GM19025 (cell line): ENCODE results near the gene DOCK10.

Source experiments
- ATAC-seq: cut with Tn5 transposase; IDR thresholded peaks from one replicate; pipeline ENCODE4 v1.9.1; 2021; ENCODE audit warnings: mild to moderate bottlenecking, low read depth, moderate library complexity; ENCODE audit not compliant: unreplicated experiment

The DOCK10 gene

GRCh38 chr2:224982910-224983711, 59.2 kb downstream of the DOCK10 start:
- ATAC-seq, result peak; percentile 39

GRCh38 chr2:224982226-224982625, 60.0 kb downstream of the DOCK10 start:
- ATAC-seq, result no peak

GRCh38 chr2:224976629-224977525, 65.4 kb downstream of the DOCK10 start:
- ATAC-seq, result peak; percentile 49

- ATAC-seq, result no peak
These were observed 66.5 kb downstream of the DOCK10 start for GRCh38 chr2:224975761-224976160.

DNA sequence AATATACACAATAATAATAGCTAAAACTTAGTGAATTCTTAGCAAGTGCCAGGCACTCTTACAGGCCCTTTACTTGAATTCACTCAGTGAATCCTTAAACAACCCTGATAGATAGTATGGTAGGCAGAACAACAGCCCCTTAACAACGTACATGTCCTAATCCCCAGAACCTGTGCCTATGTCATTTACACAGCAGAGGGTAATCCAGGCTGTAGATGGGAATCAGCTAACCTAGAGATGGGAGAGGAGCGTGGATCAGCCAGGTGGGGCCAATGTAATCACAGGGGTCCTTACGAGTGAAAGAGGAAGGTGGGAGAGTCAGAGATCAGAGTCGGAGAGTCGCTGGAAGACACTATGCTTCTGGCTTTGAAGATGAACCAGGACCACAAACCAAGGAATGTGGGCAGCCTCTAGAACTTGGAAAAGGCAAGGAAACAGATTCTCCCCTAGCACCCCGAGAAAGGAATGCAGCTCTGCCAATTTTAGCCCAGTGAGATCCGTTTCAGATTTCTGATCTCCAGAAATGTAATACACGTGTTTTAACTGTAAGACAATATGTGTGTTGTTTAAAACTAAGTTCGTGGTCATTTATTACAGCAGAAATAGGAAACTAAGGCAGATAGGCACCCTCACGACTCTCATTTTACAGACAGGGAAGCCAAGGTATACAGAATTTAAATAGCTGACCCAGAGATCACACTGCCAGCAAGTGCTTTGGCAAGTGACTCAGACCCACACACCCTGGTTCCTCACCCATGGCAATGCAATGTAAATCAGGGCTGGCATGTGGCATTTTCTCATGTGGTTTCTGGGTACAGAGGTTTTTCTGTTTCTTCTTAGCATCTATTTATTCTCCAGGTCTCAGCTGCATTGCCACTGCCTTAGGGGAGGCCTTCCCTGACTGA, 68.9 kb downstream of the DOCK10 start:
- peak; percentile 29 for ATAC-seq

GRCh38 chr2:224971214-224971613, 71.1 kb downstream of the DOCK10 start:
- peak; percentile 40 for ATAC-seq

- no peak for ATAC-seq
These were observed 72.0 kb downstream of the DOCK10 start for GRCh38 chr2:224970311-224970710.

- ATAC-seq, result no peak
These were observed 72.5 kb downstream of the DOCK10 start for GRCh38 chr2:224969633-224970260.

DNA sequence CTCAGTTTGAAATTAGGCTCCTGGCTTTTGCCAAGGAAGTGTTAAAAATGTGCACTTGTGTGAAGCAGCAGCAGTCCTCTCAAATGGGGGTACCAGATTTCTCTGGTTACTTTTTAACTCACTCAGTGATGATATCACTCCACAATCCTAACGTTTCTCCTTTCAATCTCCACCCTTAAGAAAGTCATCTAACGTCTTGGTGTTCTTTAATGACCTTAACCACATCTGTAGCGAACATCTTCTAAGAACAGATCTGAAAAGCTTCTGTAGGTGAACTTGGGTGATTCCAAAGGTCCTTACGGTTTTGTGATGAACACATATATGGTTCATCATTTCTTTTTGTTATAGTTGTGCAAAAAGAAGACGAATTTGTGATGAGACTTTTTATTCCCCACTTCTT, 73.2 kb downstream of the DOCK10 start:
- no peak for ATAC-seq

GRCh38 chr2:224968051-224968450, 74.2 kb downstream of the DOCK10 start:
- ATAC-seq, result no peak

GRCh38 chr2:224966613-224967012, 75.7 kb downstream of the DOCK10 start:
- no peak for ATAC-seq

GRCh38 chr2:224959556-224959955, 82.7 kb downstream of the DOCK10 start:
- no peak for ATAC-seq

GRCh38 chr2:224958873-224959272, 83.4 kb downstream of the DOCK10 start:
- ATAC-seq, result no peak

GRCh38 chr2:224958462-224958857, 83.8 kb downstream of the DOCK10 start:
- no peak for ATAC-seq

GRCh38 chr2:224957540-224958461, 84.5 kb downstream of the DOCK10 start:
- ATAC-seq, result peak; percentile 84

DNA sequence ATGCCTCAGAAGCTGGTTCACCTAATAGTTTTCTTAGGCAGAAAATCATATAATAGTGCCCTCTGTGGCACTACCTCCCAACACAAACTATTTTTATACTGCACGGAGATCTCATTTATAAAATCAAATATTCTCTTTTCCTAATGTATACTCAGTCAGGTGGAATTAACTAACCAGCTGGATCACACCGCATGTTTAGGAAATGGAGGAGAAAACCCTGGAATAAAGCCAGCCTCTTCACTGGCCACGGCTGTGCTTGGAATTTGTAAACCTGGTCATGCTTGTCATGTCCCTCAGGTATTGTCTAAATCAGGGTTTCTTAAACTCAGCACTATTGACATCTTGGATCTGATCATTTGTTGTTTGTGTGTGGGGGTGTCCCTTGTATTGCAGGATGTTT, 85.6 kb downstream of the DOCK10 start:
- ATAC-seq, result no peak

- peak; percentile 22 for ATAC-seq
These were observed 87.3 kb downstream of the DOCK10 start for GRCh38 chr2:224954980-224955379.

GRCh38 chr2:224952936-224953657, 89.2 kb downstream of the DOCK10 start:
- peak; percentile 50 for ATAC-seq
